Stimulated activated CD4-positive, alpha-beta T cell treated with anti-CD3 and anti-CD28 coated beads, TNF-alpha, amount 100 ng/mL, for 1 hour (primary cell): Measurements from ENCODE around the gene COL4A1.

Source experiments
- DNase-seq, 3 donors: peaks; one replicate each; pipeline ENCODE4 v3.0.0-alpha.2; 2020; ENCODE audit warnings: low read depth in 3 of 3, low spot score in 1 of 3

COL4A1 gene

GRCh38 chr13:110200276-110200870 is 106.6 kb downstream of the COL4A1 start:
- DNase-seq: no peak

DNA sequence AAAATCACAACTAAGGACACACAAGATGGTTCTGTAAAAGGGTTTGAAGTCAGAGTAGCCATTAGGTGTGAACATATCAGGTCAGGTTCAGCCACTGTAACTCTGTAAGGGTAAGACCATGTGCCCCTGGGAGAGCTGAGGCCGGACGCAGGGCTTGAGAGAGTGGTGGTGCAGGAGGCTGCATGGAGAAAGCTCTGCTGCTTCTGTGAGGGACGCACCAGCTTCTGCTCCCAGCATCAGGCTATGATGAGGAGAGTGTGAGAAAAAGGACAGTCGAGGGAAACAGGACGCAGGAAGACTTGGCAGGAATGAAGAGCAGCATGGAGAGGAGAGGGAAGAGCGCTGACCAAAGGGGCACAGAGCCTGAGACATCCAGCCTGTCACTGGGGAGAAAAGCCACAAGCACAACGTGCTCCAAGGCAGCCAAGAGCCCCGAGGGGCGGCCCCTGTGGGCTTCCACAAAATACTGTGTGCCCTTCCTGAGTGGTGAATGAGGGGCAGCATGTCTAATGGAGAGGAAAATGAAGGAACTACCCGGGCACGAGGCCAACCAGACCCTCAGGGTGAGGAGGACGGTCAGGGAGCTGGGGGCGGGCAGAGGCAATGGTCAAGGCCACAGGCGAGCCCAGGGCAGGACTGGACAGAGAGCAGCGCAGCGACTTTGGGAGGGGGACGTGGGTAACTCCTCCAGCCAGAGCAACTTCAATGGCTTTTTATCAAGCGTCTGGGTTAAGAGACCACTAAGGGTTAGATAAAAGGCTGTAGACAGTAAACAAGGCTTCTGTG is 107.7 kb downstream of the COL4A1 start:
- no peak for DNase-seq

DNA sequence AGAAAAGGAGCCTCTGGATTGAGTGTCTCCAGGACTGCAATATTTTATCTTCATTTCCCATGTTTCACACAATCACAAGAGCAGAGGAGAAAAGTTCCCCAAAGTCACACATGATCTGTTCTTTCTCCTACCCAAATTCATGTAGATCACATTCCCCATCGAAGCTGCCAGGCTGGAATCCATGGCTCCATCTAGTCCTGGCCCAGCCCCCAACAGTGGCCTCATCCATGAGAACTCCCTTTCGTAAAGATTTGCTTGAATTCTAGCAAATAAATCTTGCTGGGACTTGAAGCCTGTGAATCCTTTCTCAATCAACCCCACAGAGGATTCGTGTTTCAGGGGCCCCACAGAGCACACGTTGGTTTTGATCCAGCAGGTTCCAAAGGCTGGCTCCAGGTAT is 109.5 kb downstream of the COL4A1 start:
- no peak for DNase-seq

GRCh38 chr13:110197026-110197425 is 109.9 kb downstream of the COL4A1 start:
- DNase-seq: no peak

- DNase-seq: no peak
These were observed 111.1 kb downstream of the COL4A1 start for GRCh38 chr13:110195547-110196485.

- no peak for DNase-seq
These were observed 112.5 kb downstream of the COL4A1 start for GRCh38 chr13:110194451-110194850.

DNA sequence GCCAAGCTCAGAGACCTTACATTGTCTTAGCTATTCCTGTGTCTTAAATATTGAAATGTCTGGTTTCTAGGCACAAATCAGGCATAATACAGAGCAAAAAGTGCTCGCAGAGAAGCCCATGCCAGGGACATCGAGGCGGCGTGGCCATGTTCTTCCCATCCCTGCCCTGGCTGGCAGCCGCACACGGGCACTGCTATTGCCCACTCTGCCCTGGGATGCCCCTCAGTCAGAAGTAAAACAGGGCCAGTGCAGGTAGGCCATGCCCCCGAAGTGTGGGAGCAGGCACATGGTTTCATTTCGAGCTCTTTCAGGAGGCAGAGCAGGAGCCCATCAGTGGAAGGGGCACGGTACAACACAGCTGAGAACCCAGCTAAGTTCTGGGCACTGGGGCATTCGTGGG is 113.5 kb downstream of the COL4A1 start:
- no peak for DNase-seq

GRCh38 chr13:110192472-110192871 is 114.5 kb downstream of the COL4A1 start:
- DNase-seq: no peak

- no peak for DNase-seq
These were observed 119.3 kb downstream of the COL4A1 start for GRCh38 chr13:110187641-110188161.

DNA sequence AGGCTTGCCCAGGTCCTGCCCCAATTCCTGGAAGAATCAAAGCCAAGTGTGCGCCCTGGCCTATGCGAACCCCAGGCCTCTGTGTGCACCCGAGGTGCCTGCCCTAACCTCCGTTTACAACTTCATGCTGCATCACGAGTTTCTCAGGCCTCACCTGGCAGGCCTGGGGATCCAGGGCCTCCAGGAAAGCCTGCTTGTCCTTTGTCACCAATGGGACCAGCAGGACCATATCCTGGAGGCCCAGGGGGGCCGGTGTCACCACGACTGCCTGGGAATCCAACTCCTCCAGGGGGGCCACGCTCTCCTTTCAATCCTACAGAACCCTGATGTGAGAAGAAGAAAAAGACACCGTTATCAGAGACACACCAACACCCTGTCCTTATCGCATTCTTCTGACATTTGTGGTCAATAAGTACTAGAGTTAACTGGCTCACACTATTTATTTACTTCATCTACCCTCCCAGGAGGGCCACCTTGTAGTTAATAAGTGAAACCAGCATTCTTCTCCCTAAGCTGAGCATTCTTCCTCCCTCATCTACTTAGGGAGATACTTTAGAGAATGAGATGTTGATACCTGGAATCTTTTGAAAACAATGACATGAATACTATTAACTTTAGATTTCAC is 120.6 kb downstream of the COL4A1 start:
- DNase-seq: no peak

DNA sequence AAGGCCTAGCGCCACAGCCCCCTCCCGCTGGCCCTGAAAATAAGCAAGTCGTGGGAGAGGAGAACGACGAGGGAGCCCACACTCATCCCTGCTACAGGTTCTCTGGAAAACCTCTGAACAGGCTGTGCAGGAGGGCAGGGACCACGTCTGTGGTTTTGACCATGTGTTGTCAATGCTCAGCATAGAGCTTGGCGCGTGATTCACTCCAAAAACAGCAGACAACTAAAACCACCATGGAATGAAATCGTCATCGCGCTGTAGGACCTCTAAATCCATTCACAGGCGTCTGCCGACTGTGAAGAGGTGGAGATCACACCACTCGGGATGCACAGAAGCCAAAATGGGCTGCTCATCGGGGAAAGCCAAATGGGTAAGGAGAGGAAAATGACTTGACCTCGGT is 121.3 kb downstream of the COL4A1 start:
- DNase-seq: no peak

DNA sequence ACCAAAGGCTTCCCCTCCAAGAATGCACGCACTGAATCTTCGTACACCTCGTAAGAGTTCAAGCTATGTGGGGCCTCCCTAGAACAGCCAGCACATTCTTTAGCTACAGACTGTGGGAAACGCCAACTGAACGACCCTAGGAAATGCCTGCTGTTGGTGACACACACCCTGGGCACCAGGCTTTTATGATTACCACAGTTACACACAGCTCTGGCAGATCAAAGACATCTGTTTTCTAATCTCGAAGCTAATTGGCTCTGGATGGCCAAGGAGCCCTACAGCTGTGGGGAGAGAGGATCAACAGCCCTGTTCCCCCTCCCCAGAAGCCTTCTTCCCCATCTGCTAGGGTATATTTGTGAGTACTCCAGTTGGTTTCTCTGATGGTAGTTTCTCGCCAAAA is 123.0 kb downstream of the COL4A1 start:
- DNase-seq: no peak

DNA sequence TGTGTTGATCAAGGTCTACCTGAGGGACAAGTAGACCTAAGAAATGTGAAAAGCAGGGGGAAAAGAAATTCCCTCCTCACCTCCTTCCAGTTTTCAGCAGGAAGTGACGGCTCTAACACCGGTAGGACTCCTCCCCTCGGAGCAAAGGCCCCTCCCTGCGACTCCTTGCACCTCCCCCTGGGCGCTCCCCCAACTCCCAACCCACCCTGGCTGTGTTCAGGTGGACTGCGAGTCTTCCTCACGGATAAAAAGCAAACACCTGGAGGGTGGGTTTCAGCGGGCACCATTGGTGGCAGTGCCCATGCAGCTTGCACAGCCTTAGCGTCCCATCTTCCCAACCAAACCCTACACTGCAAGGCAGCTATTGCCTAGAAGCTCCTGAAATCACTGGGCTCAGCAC is 124.5 kb downstream of the COL4A1 start:
- DNase-seq: no peak

- DNase-seq: no peak
These were observed 125.0 kb downstream of the COL4A1 start for GRCh38 chr13:110182003-110182402.

GRCh38 chr13:110179857-110180147 is 127.2 kb downstream of the COL4A1 start:
- DNase-seq: no peak

- DNase-seq: no peak
These were observed 127.7 kb downstream of the COL4A1 start for GRCh38 chr13:110179116-110179856.

- no peak for DNase-seq
These were observed 129.2 kb downstream of the COL4A1 start for GRCh38 chr13:110177790-110178189.

DNA sequence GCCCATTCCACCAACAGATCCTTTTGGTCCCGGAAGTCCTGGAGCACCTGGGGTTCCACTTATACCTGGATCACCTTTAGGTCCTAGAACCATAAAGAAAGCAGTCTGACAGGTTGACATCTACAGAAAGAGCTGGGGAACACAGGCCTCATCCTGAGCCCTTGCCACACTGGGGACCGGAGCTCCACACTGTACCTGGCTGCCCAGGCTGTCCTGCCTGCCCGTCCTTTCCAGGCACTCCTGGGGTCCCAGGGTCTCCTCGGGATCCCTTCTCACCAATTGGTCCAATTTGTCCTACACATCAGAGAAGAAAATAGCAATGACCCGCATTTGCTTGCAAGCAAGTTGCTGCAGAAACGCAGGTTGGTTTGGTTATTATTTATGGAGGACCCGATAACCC is 130.5 kb downstream of the COL4A1 start:
- no peak for DNase-seq

- no peak for DNase-seq
These were observed 133.6 kb downstream of the COL4A1 start for GRCh38 chr13:110173247-110173818.

GRCh38 chr13:110170882-110171281 is 136.1 kb downstream of the COL4A1 start:
- no peak for DNase-seq
